Mononuclear cell (primary cell): ENCODE measurements around the gene CYP4F8. TPM values are rescaled to one million over a fixed set of nuclear protein-coding genes. Genes with fewer than 3 reads are reported as not detected.
"Not testable (repeated sequence)": the region's sequence is repeated elsewhere in the genome, so short reads cannot be mapped to it uniquely, and the experiment has no call there.

Experiments
- H3K27me3 ChIP-seq: 2 replicates; pipeline ENCODE4 v1.6.0; 2011; ENCODE audit warnings: low read length, control low read depth; ENCODE audit not compliant: insufficient read depth
- H3K4me1 ChIP-seq: 2 replicates; pipeline ENCODE4 v1.5.1; 2011; ENCODE audit warnings: mild to moderate bottlenecking, low read length, control low read depth; ENCODE audit not compliant: insufficient read depth
- H3K4me3 ChIP-seq: 2 replicates; pipeline ENCODE4 v1.5.1; 2011; ENCODE audit warnings: mild to moderate bottlenecking, low read length, moderate library complexity
- H3K9me3 ChIP-seq: 2 replicates; pipeline ENCODE4 v1.5.1; 2011; ENCODE audit warnings: low read depth, mild to moderate bottlenecking, control low read depth, low read length
- total RNA-seq: library from RNA; depleted of rRNA; stranded (reverse); fragments of >200 nt; gene quantifications from one replicate; pipeline ENCODE4 v1.2.3, GENCODE V29; 2012

The CYP4F8 gene
- total RNA-seq, 1 donor: under 0.01 TPM

- not testable (repeated sequence) for H3K27me3 ChIP-seq, H3K4me3 ChIP-seq, H3K4me1 ChIP-seq, H3K9me3 ChIP-seq
Measured at GRCh38 chr19:15650123-15650522, 35.1 kb downstream of the CYP4F8 start.

GRCh38 chr19:15651791-15652190 lies 36.8 kb downstream of the CYP4F8 start:
- no peak overlapping the region for H3K4me3 ChIP-seq
- no peaks in the 10 kb centered on the region for H3K4me1 ChIP-seq
- no peaks in the 10 kb centered on the region for H3K9me3 ChIP-seq
- peaks cover 8% of the 10 kb centered on the region for H3K27me3 ChIP-seq

DNA sequence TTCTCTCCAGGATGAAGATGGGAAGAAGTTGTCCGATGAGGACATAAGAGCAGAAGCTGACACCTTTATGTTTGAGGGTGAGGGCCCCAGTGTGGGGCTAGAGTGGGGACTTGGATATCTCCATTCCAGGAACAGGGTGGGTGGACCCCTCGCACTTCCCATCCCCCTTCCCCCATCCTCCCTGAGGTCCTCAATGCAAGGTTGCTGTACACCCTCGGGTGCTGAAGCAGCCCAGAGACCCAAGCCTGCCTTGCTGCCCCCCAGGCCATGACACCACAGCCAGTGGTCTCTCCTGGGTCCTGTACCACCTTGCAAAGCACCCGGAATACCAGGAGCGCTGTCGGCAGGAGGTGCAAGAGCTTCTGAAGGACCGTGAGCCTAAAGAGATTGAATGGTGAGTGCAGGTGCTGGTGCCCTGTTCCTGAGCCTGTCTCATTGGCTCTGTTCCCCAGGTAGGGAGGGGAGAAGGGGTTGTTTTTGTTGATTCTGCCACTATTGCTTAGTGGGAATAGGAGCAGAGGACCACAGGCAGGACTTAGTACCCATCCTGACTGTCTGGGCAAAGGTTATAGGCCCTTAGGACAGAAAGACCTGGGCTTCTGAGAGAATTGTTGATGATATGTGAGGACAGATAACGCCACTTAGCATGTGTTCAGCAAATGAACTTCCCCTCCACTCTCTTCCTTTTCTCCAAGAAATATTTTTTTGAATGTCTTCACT lies 37.7 kb downstream of the CYP4F8 start:
- no peaks in the 10 kb centered on the region for H3K4me1 ChIP-seq
- peaks cover 8% of the 10 kb centered on the region for H3K27me3 ChIP-seq
- no peak overlapping the region for H3K4me3 ChIP-seq
- H3K9me3 ChIP-seq: no peaks in the 10 kb centered on the region

- H3K4me3 ChIP-seq: no peak overlapping the region
- H3K4me1 ChIP-seq: no peaks in the 10 kb centered on the region
- peaks cover 11% of the 10 kb centered on the region for H3K27me3 ChIP-seq
- H3K9me3 ChIP-seq: no peaks in the 10 kb centered on the region
Measured at GRCh38 chr19:15656467-15656866, 41.4 kb downstream of the CYP4F8 start.

DNA sequence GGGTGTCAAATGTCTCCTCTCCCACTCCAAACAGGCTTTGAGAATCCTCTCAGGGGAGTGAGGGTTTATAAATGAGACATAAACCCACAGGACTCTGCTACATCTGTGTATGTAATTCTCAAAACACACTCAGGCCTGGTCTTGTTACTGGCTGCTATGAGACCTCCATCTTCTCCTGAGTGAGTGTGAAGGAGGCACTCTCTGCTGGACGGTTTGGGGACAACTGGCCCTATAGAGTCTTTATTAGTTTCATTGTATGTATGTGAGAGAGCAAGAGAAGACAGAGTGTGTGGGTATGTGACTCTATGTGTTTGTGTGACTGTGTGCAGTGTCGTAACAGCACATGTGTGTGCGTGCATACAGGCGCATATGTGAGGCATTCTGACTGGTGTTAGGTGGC lies 48.2 kb downstream of the CYP4F8 start:
- peaks cover 4% of the 10 kb centered on the region for H3K4me1 ChIP-seq
- no peak overlapping the region for H3K4me3 ChIP-seq
- no peaks in the 10 kb centered on the region for H3K9me3 ChIP-seq
- peaks cover 4% of the 10 kb centered on the region for H3K27me3 ChIP-seq

DNA sequence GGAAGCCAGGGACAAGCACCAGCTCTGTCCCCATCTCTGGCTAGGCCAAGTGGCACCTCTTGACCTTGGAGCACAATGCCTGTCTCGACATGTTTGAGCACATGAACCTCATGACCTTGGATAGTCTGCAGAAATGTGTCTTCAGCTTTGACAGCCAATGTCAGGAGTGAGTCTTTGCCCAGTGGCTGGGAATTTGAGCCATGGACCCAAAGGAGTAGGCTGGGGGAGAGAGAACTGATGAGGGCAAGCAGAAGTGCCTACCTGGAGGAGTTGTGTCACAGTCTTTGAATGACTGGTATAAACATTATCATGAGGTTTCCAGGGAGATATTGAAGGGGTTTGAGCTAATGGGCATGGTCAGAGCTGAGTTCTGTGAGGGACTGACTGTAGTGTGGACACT lies 51.2 kb downstream of the CYP4F8 start:
- Histone ChIP-seq H3K4me3 (no peak overlapping the region), H3K27me3 (peaks cover 2% of the 10 kb centered on the region), H3K4me1 (peaks cover 4% of the 10 kb centered on the region), H3K9me3 (no peaks in the 10 kb centered on the region)

DNA sequence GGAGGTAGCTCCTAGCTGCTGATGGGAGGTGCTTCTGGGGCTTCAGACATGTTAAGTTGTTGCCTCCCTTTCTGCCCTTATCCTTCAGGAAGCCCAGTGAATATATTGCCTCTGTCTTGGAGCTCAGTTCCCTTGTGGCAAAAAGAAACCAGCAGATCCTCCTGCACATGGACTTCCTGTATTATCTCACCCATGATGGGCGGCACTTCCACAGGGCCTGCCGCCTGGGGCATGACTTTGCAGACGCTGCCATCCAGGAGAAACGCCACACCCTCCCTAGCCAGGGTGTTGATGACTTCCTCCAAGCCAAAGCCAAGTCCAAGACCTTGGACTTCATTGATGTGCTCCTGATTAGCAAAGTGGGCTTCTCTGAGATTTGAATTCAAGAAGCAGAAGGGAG lies 51.9 kb downstream of the CYP4F8 start:
- H3K4me3 ChIP-seq: no peak overlapping the region
- H3K4me1 ChIP-seq: peaks cover 4% of the 10 kb centered on the region
- H3K9me3 ChIP-seq: no peaks in the 10 kb centered on the region
- peaks cover 2% of the 10 kb centered on the region for H3K27me3 ChIP-seq

DNA sequence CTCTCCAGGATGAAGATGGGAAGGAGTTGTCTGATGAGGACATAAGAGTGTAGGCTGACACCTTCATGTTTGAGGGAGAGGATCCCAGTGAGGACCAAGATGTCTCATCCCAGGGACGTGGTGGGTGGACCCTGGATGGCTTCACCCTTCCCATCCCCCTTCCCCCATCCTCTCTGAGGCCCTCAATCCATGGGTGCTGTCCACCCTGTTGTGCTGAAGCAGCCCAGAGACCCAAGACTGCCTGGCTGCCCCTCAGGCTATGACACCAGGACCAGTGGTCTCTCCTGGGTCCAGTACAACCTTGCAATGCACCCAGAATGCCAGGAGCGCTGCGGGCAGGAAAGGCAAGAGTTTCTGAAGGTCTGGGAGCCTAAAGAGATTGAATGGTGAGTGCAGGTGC lies 54.4 kb downstream of the CYP4F8 start:
- no peak overlapping the region for H3K4me3 ChIP-seq
- peaks cover 2% of the 10 kb centered on the region for H3K27me3 ChIP-seq
- peaks cover 4% of the 10 kb centered on the region for H3K4me1 ChIP-seq
- H3K9me3 ChIP-seq: no peaks in the 10 kb centered on the region

- H3K27me3 ChIP-seq: peaks cover 2% of the 10 kb centered on the region
- no peaks in the 10 kb centered on the region for H3K9me3 ChIP-seq
- peaks cover 4% of the 10 kb centered on the region for H3K4me1 ChIP-seq
- H3K4me3 ChIP-seq: no peak overlapping the region
Measured at GRCh38 chr19:15669891-15670290, 54.9 kb downstream of the CYP4F8 start.

- Histone ChIP-seq H3K4me3 (no peak overlapping the region), H3K9me3 (no peaks in the 10 kb centered on the region), H3K27me3 (no peaks in the 10 kb centered on the region), H3K4me1 (peaks cover 4% of the 10 kb centered on the region)
Measured at GRCh38 chr19:15671237-15671821, 56.3 kb downstream of the CYP4F8 start.

GRCh38 chr19:15671891-15672579 lies 57.0 kb downstream of the CYP4F8 start:
- Histone ChIP-seq H3K9me3 (no peaks in the 10 kb centered on the region), H3K4me3 (no peak overlapping the region), H3K27me3 (no peaks in the 10 kb centered on the region), H3K4me1 (peaks cover 1% of the 10 kb centered on the region)

DNA sequence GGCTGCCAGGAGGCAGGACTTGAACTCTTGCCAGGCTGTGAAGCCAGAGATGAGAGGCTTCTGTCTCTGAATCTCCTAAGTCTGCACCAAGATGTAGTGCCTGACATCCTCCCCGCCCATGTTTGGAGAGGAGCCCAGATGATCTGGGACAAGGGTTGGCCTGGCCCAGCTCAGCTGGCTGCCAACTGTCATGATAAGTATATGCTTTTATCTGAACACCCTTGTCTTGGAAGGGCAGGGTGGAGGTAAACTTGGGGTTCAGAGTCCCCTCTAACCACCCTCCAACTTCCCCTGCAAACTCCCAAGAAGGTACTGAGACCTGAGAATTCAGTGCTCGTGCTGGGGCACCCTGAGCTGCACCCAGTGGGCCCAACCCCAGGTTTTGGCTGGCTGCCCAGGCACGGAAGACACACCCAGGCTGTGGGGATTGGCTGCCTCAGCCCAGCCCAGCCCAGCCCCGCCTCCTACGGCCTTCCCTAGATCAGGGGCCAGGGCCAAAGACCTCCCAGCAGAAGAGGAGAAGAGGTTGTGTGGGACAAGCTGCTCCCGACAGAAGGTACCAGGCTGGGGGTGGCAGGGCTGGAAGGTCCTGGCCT lies 57.7 kb downstream of the CYP4F8 start, which contains the start of gene CYP4F12:
Gene CYP4F12 (plus strand): TSS at position 508 of the 596 bp plus-strand sequence. CDS start 443 bp downstream, outside the sequence.
- Histone ChIP-seq H3K27me3 (no peaks in the 10 kb centered on the region), H3K4me3 (no peak within 1 kb of the TSS), H3K9me3 (no peaks in the 10 kb centered on the region), H3K4me1 (no peaks in the 10 kb centered on the region)

GRCh38 chr19:15673176-15673654 lies 58.2 kb downstream of the CYP4F8 start:
- no peak overlapping the region for H3K4me3 ChIP-seq
- no peaks in the 10 kb centered on the region for H3K4me1 ChIP-seq
- H3K27me3 ChIP-seq: no peaks in the 10 kb centered on the region
- H3K9me3 ChIP-seq: no peaks in the 10 kb centered on the region

DNA sequence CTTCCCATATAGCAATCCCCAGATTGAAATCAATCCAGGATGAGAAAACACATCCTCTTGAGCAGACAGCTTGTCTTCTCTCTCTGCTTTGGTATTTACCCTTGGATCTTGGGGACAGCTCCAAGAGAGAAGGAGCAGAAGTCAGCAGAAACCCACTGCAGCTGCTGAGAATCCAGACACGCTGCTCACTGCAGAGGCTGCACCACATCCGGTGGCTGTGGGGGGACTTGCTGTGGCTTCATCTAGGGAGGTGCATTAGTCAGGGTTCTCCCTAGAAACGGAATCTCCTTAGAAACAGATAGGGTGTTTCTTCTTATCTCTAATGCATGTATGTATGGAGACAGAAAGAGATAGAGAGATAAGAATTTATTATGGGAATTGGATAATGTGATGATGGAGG lies 60.5 kb downstream of the CYP4F8 start:
- no peak overlapping the region for H3K4me3 ChIP-seq
- no peaks in the 10 kb centered on the region for H3K9me3 ChIP-seq
- H3K4me1 ChIP-seq: no peaks in the 10 kb centered on the region
- H3K27me3 ChIP-seq: no peaks in the 10 kb centered on the region

GRCh38 chr19:15679089-15679488 lies 64.1 kb downstream of the CYP4F8 start:
- H3K4me1 ChIP-seq: no peaks in the 10 kb centered on the region
- no peaks in the 10 kb centered on the region for H3K27me3 ChIP-seq
- no peak overlapping the region for H3K4me3 ChIP-seq
- no peaks in the 10 kb centered on the region for H3K9me3 ChIP-seq
